Glutamatergic neuron (in vitro differentiated cells): ENCODE data around the gene FAM118B. TPM values are rescaled to one million over a fixed set of nuclear protein-coding genes. Genes with fewer than 3 reads are reported as not detected.

Experiments used
- DNase-seq: peaks from one replicate; pipeline ENCODE4 v3.0.0; 2022
- H3K27ac Mint-ChIP-seq: one replicate; pipeline ENCODE4 v1.8.0; 2020; ENCODE audit warnings: mild to moderate bottlenecking, mixed read lengths, inconsistent platforms; ENCODE audit not compliant: unreplicated experiment
- H3K27me3 Mint-ChIP-seq: one replicate; pipeline ENCODE4 v1.8.0; 2020; ENCODE audit warnings: mild to moderate bottlenecking, moderate library complexity, mixed read lengths, inconsistent platforms; ENCODE audit not compliant: unreplicated experiment
- H3K36me3 Mint-ChIP-seq: one replicate; pipeline ENCODE4 v1.8.0; 2020; ENCODE audit warnings: mild to moderate bottlenecking, mixed read lengths, inconsistent platforms; ENCODE audit not compliant: unreplicated experiment
- H3K4me1 Mint-ChIP-seq: one replicate; pipeline ENCODE4 v1.8.0; 2020; ENCODE audit warnings: mild to moderate bottlenecking, low read depth, mixed read lengths, inconsistent platforms; ENCODE audit not compliant: unreplicated experiment
- H3K4me3 Mint-ChIP-seq: one replicate; pipeline ENCODE4 v1.8.0; 2020; ENCODE audit warnings: mild to moderate bottlenecking, mixed read lengths, inconsistent platforms; ENCODE audit not compliant: unreplicated experiment
- H3K9me3 Mint-ChIP-seq: one replicate; pipeline ENCODE4 v1.8.0; 2020; ENCODE audit warnings: mild to moderate bottlenecking, moderate library complexity, mixed read lengths, inconsistent platforms; ENCODE audit not compliant: unreplicated experiment
- total RNA-seq: library from RNA; stranded (reverse); fragmentation: NEBNext Ultra II Directional; extraction: Animal tissue kit (Norgen Biotek cat#: 25700); gene quantifications from one replicate; pipeline ENCODE4 v1.2.1, GENCODE V29; 2021; ENCODE audit not compliant: unreplicated experiment
- TF ChIP-seq, protein P1 (sequence below): fragments of 200-600 bp; sonication (generic); IDR thresholded peaks from one replicate; pipeline ENCODE4 v1.5.0; 2021; ENCODE audit not compliant: partially characterized antibody, unreplicated experiment

Gene FAM118B
- total RNA-seq, 1 donor from 2014 or later = 33.0 TPM

DNA sequence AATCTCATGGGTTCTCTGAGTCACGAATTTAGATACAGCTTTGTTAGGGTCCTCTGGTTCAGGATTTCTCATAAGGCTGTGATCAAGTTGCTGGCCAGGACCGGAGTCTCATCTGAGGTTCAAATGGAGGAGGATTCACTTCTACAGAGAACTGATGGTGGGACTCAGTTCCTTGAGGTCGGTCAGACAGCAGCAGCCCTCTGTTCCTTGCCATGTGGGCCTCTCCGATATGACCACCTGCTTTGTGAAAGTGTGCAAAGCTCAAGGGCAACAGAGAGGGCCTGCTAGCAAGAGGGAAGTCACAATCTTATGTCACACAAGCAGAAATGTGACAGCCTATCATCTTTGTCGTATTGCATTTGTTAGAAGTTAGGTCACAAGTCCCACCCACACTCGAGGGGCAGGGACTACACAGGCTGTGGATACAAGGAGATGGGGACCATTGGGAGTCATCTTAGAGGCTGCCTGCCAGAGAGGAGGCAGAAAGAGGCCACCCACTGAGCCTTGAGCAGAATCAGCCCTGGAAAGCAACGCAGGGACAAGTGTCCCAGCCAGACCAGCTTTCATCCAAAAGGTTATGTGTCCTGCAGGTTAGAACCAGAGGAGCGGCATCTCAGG, 34.6 kb upstream of the FAM118B start:
- TF ChIP-seq, protein P1, sequence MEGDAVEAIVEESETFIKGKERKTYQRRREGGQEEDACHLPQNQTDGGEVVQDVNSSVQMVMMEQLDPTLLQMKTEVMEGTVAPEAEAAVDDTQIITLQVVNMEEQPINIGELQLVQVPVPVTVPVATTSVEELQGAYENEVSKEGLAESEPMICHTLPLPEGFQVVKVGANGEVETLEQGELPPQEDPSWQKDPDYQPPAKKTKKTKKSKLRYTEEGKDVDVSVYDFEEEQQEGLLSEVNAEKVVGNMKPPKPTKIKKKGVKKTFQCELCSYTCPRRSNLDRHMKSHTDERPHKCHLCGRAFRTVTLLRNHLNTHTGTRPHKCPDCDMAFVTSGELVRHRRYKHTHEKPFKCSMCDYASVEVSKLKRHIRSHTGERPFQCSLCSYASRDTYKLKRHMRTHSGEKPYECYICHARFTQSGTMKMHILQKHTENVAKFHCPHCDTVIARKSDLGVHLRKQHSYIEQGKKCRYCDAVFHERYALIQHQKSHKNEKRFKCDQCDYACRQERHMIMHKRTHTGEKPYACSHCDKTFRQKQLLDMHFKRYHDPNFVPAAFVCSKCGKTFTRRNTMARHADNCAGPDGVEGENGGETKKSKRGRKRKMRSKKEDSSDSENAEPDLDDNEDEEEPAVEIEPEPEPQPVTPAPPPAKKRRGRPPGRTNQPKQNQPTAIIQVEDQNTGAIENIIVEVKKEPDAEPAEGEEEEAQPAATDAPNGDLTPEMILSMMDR = no peak
- H3K27ac Mint-ChIP-seq = no peak overlapping the region
- no peak for DNase-seq
- H3K4me1 Mint-ChIP-seq = no peaks in the 10 kb centered on the region
- H3K36me3 Mint-ChIP-seq = no peaks in the 10 kb centered on the region
- no peak overlapping the region for H3K4me3 Mint-ChIP-seq
- peaks cover 1% of the 10 kb centered on the region for H3K9me3 Mint-ChIP-seq
- no peaks in the 10 kb centered on the region for H3K27me3 Mint-ChIP-seq

DNA sequence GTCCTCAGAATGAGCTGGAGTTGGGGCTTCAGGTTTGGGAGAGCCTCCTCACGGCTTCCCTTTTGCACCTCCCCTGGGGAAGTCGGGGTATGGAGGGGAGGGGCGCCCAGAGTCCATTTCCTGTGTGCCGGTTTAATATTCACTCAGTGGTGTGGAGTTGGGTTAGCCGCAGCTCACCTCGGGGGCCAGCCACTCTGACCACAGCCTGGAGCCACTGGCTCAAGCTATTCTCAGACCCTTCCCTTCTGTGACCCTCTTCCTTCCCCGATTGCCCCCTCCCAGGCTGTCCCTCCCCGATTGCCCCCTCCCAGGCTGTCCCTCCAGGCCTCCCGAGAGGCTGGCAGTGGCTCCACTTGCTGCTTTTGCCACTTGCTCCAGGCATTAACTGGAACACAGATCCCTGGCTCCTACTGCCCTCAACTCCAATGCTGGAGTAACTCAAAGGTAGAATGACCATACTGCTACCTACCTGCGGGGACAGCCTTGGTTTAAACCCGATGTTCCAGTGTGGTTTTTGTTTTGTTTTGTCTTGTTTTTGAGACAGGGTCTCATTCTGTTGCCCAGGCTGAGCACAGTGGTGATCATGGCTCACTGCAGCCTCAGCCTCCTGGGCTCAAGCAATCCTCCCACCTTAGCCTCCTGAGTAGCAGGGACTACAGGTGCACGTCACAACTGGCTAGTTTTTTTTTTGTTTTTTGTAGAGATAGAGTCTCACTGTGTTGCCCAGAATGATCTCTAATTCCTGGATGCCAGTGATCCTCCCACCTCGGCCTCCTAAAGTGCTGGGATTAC, 29.4 kb upstream of the FAM118B start:
- Mint-ChIP-seq H3K27me3 (no peaks in the 10 kb centered on the region), H3K27ac (no peak overlapping the region), H3K36me3 (no peaks in the 10 kb centered on the region), H3K4me3 (no peak overlapping the region), H3K9me3 (peaks cover 1% of the 10 kb centered on the region), H3K4me1 (no peaks in the 10 kb centered on the region)
- TF ChIP-seq, protein P1 = no peak
- DNase-seq = no peak

DNA sequence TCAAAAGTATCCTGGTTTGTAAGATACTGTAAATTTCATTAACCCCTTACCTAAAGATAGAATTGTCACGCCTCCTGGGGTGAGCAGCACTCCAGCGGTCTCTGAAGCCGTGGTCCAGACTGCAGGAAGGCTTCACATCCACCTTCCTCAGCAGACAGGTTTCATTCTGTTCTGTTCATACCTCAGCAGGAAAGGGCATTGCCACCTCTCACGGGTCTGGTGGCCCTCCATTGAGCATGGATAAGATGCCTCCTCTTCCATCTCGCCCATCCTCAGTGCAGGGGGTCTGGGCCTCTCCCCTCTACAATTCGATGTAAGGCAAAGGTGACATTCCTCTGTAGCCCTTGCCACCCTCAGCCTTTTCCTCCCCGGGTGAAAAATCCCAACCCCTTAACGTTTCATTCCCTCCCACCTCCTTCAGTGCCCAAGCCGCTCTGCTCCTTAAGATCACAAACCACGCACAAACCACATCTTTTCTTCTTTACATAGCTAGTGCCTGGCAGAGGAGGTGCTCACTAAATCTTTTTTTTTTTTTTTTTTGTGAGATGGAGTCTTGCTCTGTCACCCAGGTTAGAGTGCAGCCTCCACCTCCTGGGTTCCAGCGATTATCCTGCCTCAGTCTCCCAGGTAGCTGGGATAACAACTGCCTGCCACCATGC, 28.7 kb upstream of the FAM118B start:
- no peaks in the 10 kb centered on the region for H3K36me3 Mint-ChIP-seq
- H3K4me3 Mint-ChIP-seq = no peak overlapping the region

DNA sequence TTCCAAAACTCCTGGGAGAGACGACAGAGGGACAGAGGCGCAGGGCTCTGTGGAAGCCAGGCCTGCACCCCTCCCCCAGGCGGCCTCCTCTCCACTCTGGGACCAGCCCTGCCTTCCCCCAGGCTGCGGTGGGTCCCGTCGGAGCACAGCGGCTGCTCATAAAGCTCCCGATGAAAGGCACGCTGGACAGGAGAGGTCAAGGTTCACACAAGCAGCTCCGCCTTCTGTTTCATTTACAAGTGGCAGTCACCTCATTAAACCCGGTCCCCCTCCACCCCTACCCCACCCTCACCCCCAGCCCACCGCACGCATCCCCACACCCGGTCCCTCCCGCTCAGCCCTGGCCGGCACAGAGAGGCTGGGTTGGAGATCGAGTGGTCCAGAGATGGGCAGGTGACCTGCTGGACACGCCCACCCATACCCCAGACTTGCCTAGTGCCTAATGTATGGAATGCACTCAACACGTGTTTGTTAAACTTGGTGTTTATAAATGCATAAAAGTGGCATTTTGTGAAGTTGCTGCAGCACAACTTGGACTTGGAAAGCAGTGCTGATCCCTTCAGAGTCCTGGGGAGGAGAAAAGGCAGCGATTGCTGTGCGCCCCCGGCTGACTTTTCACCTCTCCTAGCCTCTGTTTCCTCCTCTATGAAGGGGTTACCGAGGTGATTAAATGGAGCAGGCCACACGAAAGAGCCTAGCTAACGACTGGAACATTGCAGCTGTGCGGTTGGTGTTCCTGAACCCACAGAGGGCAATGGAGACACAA, 26.1 kb upstream of the FAM118B start:
- TF ChIP-seq, protein P1 = no peak
- no peak for DNase-seq
- Mint-ChIP-seq H3K4me1 (no peaks in the 10 kb centered on the region), H3K36me3 (no peaks in the 10 kb centered on the region), H3K9me3 (peaks cover 2% of the 10 kb centered on the region), H3K4me3 (no peak overlapping the region), H3K27ac (no peak overlapping the region), H3K27me3 (peaks cover 1% of the 10 kb centered on the region)

More for the DNA sequence above, 28.7 kb upstream of the FAM118B start:
- peaks cover 1% of the 10 kb centered on the region for H3K9me3 Mint-ChIP-seq
- H3K27me3 Mint-ChIP-seq = no peaks in the 10 kb centered on the region
- TF ChIP-seq, protein P1 = no peak
- no peak for DNase-seq
- no peak overlapping the region for H3K27ac Mint-ChIP-seq
- no peaks in the 10 kb centered on the region for H3K4me1 Mint-ChIP-seq
